Transverse colon (tissue), 4 donors: ENCODE measurements around the gene BNC1. TPM values are rescaled to one million over a fixed set of nuclear protein-coding genes. Genes with fewer than 3 reads are reported as not detected.

ENCODE experiments used
- total RNA-seq, 4 donors: library from RNA; depleted of rRNA; stranded (reverse); fragments of >200 nt; gene quantifications; one replicate each; pipeline ENCODE4 v1.1.0, GENCODE V29; 2016

The BNC1 gene
- total RNA-seq, 4 donors from 2014 or later, result not detected

Other genes with a start within 250 kb of the BNC1 start
- 10 to 100 TPM; 65.7 to 96.1 (median 74.1) TPM for gene BTBD1, start 217.4 kb downstream of the BNC1 start, total RNA-seq
- gene TM6SF1, start 177.0 kb downstream of the BNC1 start, total RNA-seq, result 1 to 10 TPM in 1 of 4 donors, under 1 TPM in 1, not detected in 2; 0.96 to 1.7 TPM
- 10 to 100 TPM in 1 of 4 donors, 1 to 10 TPM in 3; 2.6 to 16.5 (median 5.2) TPM for gene HDGFL3, start 76.8 kb downstream of the BNC1 start, total RNA-seq
- gene SH3GL3, start 162.7 kb upstream of the BNC1 start, total RNA-seq, result not detected